GM21528 (cell line): ENCODE measurements around the gene ITGAX.
"Not testable (repeated sequence)": the region's sequence is repeated elsewhere in the genome, so short reads cannot be mapped to it uniquely, and the experiment has no call there.

Experiments
- ATAC-seq: cut with Tn5 transposase; IDR thresholded peaks from one replicate; pipeline ENCODE4 v1.9.1; 2021; ENCODE audit warnings: mild to moderate bottlenecking, moderate library complexity; ENCODE audit not compliant: unreplicated experiment, low FRiP score

The ITGAX gene

GRCh38 chr16:31354394-31355291 lies at the start of gene ITGAX:
Gene ITGAX, plus strand, starts transcription at chr16:31355176. Its CDS starts 79 bp downstream, at chr16:31355255.
- no peak for ATAC-seq

- no peak for ATAC-seq
Measured at GRCh38 chr16:31305219-31305618, 49.8 kb upstream of the ITGAX start.

GRCh38 chr16:31308381-31308780 lies 46.6 kb upstream of the ITGAX start:
- not testable (repeated sequence) for ATAC-seq

GRCh38 chr16:31322500-31322899 lies 32.5 kb upstream of the ITGAX start:
- ATAC-seq: no peak

- ATAC-seq: no peak
Measured at GRCh38 chr16:31323959-31324629, 30.9 kb upstream of the ITGAX start.

- ATAC-seq: no peak
Measured at GRCh38 chr16:31325171-31325570, 29.8 kb upstream of the ITGAX start.

- ATAC-seq: no peak
Measured at GRCh38 chr16:31327646-31328225, 27.2 kb upstream of the ITGAX start.

GRCh38 chr16:31328322-31329052 lies 26.5 kb upstream of the ITGAX start:
- ATAC-seq: no peak

- ATAC-seq: no peak
Measured at GRCh38 chr16:31329671-31330552, 25.1 kb upstream of the ITGAX start.

- ATAC-seq: no peak
Measured at GRCh38 chr16:31330553-31330890, 24.5 kb upstream of the ITGAX start.

- no peak for ATAC-seq
Measured at GRCh38 chr16:31331141-31331764, 23.7 kb upstream of the ITGAX start.

GRCh38 chr16:31331807-31332301 lies 23.1 kb upstream of the ITGAX start:
- no peak for ATAC-seq

- ATAC-seq: no peak
Measured at GRCh38 chr16:31332544-31332943, 22.4 kb upstream of the ITGAX start.

- no peak for ATAC-seq
Measured at GRCh38 chr16:31333686-31334649, 21.0 kb upstream of the ITGAX start.

GRCh38 chr16:31334934-31335333 lies 20.0 kb upstream of the ITGAX start:
- no peak for ATAC-seq

- ATAC-seq: no peak
Measured at GRCh38 chr16:31335431-31335830, 19.5 kb upstream of the ITGAX start.

GRCh38 chr16:31338166-31338685 lies 16.8 kb upstream of the ITGAX start:
- not testable (repeated sequence) for ATAC-seq

GRCh38 chr16:31344712-31345111 lies 10.3 kb upstream of the ITGAX start:
- ATAC-seq: peak; percentile 85
